Fibroblast of lung (primary cell): ENCODE data around the gene DLG5.

Experiments
- EZH2 ChIP-seq: IDR thresholded peaks from 2 replicates; pipeline ENCODE4 v1.5.1; 2012; ENCODE audit warnings: low read length, control low read depth, mild to moderate bottlenecking; ENCODE audit errors: missing control alignments
- TF ChIP-seq, protein P1 (sequence below), 2 donors: IDR thresholded peaks in 1 of 2; conservative IDR thresholded peaks in 1 of 2; 1 replicate in 1 of 2; 2 replicates in 1 of 2; pipeline ENCODE4 v1.5.1; 2011 to 2012; ENCODE audit warnings: low read length in 2 of 2, control low read depth in 1 of 2, inconsistent platforms in 1 of 2, low read depth in 1 of 2, mild to moderate bottlenecking in 1 of 2

DNA sequence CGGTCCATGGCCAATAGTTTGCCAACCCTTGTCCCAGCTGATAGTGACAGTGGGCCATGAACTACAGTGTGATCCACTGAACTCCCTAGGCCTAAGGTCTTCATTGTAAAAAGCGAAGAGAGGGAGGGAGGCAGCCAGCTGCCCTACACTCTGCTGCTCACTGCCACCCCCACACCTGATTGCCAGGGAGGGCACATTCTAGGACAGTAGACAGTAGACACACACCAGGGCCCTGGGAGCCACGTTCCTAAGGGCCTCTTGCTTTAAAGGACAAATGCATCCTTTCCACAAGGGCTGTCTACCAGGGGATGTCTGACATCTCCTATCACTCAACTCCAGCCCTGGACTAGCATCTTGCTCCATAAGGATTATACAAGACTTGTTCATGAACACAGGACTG, 122.2 kb downstream of the DLG5 start:
- TF ChIP-seq, protein P1, sequence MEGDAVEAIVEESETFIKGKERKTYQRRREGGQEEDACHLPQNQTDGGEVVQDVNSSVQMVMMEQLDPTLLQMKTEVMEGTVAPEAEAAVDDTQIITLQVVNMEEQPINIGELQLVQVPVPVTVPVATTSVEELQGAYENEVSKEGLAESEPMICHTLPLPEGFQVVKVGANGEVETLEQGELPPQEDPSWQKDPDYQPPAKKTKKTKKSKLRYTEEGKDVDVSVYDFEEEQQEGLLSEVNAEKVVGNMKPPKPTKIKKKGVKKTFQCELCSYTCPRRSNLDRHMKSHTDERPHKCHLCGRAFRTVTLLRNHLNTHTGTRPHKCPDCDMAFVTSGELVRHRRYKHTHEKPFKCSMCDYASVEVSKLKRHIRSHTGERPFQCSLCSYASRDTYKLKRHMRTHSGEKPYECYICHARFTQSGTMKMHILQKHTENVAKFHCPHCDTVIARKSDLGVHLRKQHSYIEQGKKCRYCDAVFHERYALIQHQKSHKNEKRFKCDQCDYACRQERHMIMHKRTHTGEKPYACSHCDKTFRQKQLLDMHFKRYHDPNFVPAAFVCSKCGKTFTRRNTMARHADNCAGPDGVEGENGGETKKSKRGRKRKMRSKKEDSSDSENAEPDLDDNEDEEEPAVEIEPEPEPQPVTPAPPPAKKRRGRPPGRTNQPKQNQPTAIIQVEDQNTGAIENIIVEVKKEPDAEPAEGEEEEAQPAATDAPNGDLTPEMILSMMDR (conservative IDR thresholded peaks at IDR 0.05 in 1 of 2, IDR thresholded peaks at IDR 0.05 in 1 of 2; ENCODE audit: low read depth in 1 of 2, low read length in 2 of 2): no peak
- no peak for TF ChIP-seq EZH2
